Activated CD4-positive, alpha-beta T cell treated with anti-CD3 and anti-CD28 coated beads for 4 hours (primary cell): Measurements from ENCODE around the gene PPFIA3.
"Not testable (repeated sequence)": the region's sequence is repeated elsewhere in the genome, so short reads cannot be mapped to it uniquely, and the experiment has no call there.

Source experiments
- DNase-seq, 2 donors: peaks; one replicate each; pipeline ENCODE4 v3.0.0-alpha.2; 2020

The PPFIA3 gene

GRCh38 chr19:49150106-49150943, 31.0 kb downstream of the PPFIA3 start:
- DNase-seq: peak; percentile 28 to 33

GRCh38 chr19:49150944-49151243, 31.6 kb downstream of the PPFIA3 start:
- DNase-seq: no peak

DNA sequence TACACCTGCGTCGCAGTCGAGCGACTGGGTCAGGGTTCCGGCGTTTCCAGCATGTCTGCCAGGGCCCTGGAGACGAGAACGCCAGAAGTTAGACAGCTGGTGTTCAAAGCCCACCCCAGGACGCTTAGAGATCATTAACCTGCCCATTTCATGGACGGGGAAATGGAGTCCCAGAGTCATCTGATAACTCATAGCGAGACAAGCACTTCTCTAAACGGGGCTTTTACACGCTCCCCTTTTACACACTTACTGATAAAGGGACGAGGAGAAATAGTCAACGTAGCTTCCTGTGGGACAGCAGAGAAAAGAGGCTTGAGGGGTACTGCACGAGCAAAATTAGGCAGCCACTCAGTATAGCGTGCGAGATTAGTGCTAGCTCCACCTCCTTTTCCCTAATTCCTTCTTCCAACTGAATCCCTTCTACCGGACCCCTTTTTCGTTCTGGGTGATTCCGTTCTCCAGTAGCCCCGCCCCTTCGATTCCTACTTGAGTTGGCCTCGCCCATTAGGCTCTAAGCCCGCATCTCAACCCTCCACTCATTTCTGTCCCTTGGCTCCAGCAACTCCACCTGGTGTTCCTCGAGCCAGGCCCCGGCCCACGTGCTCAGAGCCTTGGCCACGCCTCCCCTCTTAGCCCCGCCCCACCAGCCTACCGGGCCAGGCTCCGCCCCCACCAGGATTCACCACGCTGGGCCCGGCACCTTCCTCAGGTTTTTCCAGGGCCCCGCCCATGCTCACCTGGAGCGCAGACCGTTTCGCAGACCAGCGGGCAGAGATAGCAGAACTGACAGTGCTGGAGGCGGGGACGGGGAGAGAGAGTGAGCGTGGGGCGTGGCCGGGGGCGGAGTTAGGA, 32.1 kb downstream of the PPFIA3 start:
- peak; percentile 12 to 29 for DNase-seq

DNA sequence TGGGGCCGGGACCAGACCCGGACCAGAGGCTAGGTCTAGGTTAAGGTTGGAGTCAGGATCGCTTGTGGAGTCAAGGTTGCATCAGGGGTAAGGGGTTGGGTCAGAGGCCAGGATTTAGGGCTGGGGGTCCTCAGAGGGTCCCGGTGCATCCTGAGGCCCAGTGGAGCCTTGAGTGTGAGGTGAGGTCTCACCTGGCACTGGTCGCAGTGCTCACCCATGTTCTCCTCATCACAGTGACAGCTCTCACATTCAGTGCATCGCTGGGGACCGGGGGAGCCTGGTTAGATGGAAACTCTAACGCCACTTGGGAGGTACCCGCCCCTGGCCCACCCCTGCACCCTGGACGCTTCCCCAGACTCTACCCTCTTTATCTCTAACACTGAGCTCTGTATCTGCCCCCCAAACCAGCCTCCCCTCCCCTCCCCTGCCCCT, 32.8 kb downstream of the PPFIA3 start:
- DNase-seq: no peak

GRCh38 chr19:49153167-49153809, 33.9 kb downstream of the PPFIA3 start:
- DNase-seq: no peak

GRCh38 chr19:49154279-49154678, 34.9 kb downstream of the PPFIA3 start:
- no peak for DNase-seq

DNA sequence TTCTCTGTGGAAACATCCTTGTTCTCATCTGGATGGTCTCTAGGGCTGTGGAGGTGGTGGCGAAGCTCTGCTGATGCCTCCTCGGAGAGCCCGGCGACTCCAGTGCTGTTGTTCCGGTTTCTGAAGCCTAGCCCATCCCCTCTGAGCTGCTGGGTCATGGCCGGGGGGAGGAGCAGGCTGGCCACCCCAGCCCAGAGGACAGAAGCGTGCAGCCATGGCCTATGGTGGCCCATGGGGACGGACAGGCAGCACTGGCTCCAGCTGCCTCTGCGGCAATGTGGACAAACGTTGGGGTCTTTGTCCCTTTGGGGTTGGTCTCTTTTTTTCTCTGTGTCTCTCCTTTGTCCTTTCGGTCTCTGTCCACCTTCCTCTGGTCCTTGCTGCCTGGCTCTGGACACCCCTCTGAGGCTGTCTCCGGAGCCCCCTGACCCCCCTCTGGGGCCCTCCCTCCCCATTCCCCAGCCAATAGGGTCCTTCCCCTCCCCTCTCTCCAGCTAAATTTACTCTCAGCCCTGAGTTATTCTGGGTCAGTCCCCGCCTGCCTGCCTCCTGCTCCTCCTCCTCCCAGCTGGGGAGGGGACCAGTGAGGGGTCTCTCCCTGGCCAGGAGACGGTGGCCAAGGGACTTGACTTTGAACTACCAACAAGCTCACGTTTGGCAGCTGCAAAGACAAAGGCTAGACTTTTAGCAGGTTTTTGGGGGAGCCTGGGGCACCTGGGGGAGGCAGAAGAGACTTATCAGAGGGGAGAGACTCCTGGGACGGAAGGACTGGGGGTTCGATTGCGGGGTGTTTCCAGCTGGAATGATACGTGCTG, 35.9 kb downstream of the PPFIA3 start, which contains the start of gene HRC:
TSS of gene HRC (minus strand) at position 392 of the 815 bp plus-strand sequence. CDS start at position 233, 159 bp downstream.
- no peak for DNase-seq

- DNase-seq: no peak
Measured at GRCh38 chr19:49155820-49156346, 36.5 kb downstream of the PPFIA3 start.

GRCh38 chr19:49157445-49158224, 38.3 kb downstream of the PPFIA3 start, which contains the start of gene TRPM4:
Gene TRPM4 (plus strand): TSS chr19:49157792. CDS start chr19:49157867, 75 bp downstream.
- peak; percentile 16 to 23 for DNase-seq

- DNase-seq: no peak
Measured at GRCh38 chr19:49160450-49161189, 41.3 kb downstream of the PPFIA3 start.

DNA sequence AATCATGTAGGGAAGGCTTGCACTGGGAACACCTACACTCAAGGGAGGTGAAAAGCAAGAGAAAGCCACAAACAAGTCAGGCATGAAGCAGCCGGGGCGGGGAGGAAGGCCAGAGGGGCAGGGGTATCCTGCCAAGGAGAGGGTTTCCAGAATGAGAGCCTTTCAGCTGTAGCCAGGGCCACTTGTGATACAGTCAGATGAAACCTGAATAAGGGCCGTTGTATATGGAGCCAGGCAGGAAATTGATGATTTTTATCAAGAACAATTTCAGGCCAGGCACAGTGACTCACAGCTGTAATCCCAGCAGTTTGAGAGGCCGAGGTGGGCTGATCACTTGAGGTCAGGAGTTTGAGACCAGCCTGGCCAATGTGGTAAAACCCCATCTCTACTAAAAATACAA, 42.6 kb downstream of the PPFIA3 start:
- DNase-seq: no peak

DNA sequence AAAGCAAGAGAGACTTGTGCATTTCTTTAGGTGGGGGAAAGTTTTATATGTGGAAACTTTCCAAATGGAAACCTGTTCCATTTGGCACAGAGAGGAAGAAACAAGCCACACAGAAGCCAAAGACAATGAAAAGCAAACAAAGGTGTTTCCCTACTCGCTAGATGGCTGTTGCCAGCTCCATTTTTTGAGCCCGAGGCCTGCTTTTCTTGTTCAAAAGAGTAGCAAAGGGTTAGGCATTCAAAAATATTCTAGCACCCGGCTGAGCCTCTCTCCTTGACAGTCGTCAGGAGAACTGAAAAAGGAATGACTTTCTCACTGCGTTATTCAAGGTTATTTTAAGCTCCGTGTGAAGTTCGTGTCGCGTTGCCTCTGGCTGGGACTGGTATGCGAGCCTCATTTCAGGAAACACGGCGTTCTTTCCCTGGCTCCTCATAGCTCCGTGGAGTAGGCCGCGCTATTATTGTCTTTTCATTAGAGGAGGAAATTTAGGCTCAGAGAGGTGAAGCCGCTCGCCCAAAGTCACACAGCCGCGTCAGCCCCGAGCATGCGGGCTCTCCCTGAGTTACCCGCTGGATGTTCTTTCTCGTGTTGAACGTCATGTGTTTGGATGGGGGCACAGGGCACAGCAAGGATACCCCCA, 45.9 kb downstream of the PPFIA3 start:
- DNase-seq: no peak

- DNase-seq: no peak
Measured at GRCh38 chr19:49165865-49166301, 46.5 kb downstream of the PPFIA3 start.

- DNase-seq: no peak
Measured at GRCh38 chr19:49167857-49168409, 48.6 kb downstream of the PPFIA3 start.

DNA sequence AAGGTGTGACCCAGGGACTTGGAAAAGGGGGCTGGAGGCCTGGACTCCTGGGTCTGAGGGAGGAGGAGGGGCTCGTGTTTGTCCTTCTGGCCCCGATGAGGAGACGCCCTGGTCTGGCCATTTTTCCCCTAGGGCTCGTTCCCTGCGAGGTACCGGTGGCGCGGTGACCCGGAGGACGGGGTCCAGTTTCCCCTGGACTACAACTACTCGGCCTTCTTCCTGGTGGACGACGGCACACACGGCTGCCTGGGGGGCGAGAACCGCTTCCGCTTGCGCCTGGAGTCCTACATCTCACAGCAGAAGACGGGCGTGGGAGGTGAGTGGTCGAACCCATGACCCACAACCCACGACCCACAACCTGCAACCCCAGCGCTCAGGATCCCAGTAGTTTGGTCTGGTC, 49.1 kb downstream of the PPFIA3 start:
- no peak for DNase-seq

GRCh38 chr19:49173198-49173597, 53.9 kb downstream of the PPFIA3 start:
- no peak for DNase-seq

DNA sequence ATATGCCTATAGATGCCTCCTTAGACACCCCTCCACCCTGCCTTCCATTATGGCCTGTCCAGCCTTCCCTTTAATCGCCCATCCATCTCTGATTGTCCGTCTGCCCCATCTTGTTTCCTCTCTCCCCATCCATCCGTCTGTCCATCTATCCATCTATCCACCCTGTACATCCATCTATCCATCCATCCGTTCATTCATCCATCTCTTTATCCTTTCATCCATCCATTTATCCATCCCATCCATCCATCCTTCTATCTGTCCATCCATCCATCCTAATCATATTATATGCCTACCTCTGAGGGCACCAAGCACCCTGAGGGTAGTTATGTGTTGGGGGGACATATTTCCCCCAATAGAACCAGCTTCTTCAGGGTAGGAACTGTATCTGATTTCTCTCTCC, 61.3 kb downstream of the PPFIA3 start:
- no peak for DNase-seq

GRCh38 chr19:49182010-49182847, 62.9 kb downstream of the PPFIA3 start:
- not testable (repeated sequence) for DNase-seq
